Activated T-cell treated with anti-CD3 and anti-CD28 coated beads, Interleukin-2, amount 50 U/mL, for 1 hour (primary cell): ENCODE results near the gene AUNIP.

Experiments
- DNase-seq: peaks from one replicate; pipeline ENCODE4 v3.0.0-alpha.2; 2020

Gene AUNIP, protein sequence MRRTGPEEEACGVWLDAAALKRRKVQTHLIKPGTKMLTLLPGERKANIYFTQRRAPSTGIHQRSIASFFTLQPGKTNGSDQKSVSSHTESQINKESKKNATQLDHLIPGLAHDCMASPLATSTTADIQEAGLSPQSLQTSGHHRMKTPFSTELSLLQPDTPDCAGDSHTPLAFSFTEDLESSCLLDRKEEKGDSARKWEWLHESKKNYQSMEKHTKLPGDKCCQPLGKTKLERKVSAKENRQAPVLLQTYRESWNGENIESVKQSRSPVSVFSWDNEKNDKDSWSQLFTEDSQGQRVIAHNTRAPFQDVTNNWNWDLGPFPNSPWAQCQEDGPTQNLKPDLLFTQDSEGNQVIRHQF

GRCh38 chr1:25858906-25859789, at the start of gene AUNIP:
Gene AUNIP (minus strand): TSS chr1:25859457. CDS start chr1:25859357, 100 bp downstream.
- DNase-seq = peak; percentile 89

DNA sequence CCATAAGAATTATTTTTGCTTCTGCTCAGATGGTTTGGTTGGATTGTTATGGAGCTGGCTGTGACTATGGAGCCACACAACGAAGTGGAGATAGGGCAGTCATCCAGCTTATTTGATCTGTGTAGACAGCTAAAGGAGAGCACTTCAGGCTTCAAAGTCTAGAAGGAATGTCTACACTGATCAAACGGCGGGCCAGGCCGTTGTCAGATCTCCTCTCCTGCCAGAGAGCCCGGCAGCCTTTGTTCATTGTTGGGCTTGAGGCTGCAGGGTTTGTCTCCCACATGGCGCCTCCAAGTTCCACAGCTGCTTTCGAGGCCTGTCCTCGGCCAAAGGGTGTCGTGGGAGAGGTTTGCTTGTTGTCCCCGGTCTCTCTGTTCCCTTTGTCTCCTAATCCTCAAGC, 49.8 kb upstream of the AUNIP start:
- DNase-seq = no peak

GRCh38 chr1:25908161-25908560, 48.9 kb upstream of the AUNIP start:
- no peak for DNase-seq

- no peak for DNase-seq
Observed at GRCh38 chr1:25907601-25908000, 48.3 kb upstream of the AUNIP start.

DNA sequence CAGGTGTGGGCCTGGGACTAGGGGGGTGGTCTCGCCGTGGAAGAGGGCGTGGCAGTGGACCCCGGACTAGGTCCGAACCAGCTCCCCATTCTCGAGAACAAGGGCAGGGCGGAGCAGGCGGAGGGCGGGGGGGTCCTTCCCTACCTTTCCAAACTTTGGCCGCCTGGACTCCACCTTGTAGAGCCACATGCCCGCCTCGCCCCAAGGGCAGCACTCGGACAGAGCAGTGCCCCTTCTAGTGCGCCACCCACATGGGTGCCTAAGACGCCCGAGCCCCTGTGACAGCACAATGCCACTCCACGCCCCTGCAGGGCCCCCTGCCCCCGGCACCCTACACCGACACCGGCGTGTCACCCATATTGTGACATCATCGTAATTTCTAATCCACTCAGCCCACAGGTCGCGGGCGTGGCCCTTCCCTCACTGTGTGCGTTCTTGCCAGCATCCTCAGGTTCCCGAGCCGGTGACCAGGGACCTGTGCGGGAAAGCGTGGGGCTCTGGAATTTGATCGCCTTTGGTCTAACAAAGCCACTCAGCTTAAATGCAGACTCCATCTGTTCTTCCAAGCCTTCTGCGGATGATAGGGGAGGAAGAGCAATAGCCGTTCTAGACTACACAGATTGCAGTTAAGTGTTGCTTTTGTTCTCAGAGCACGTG, 47.5 kb upstream of the AUNIP start:
- DNase-seq = peak; percentile 52

DNA sequence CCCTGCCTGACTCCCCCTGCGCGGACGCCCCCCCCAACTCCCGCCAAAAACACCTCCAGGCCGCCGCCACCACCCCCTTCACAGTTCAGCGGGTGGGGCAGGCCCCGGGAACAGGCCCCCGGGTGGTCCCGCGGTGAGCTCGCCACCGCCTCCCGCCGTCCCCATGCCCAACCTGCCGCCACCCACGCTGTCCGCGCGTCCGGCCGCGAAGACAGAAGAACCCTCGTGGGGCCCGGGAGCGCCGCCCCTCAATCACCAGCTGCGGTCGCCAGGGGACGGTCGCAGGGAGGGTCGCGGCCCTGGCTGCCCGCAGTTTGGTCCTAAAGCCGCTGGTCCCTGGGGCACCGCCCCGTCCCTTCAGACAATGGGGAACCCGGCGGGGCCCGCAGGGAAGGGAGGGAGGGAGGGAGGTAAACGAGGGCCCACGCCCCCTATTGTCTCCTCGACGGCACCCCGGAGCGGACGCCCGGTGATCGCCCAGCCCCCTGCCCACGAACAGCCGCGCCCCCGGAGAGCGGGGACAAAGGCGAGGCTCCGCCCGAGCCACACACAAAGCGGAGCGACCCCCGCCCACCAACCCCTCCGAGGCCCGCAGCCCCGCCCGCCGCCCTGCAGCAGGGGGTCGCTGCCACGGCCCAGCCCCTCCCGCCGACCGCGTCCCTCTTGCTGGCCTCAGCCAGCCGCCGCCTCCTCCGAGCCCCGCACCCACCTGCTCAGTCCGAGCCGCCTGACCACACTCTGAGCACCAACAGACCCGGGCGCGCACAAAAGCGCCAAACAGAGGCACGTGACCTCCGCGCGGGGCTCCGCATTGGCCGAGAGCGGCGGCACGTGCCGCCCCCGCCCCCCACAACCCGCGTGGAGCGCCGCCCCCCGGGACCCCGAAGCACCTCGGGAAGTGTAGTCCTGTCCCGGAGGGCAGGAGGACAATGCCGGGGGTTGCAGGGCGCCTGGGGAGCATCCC, 46.7 kb upstream of the AUNIP start, which contains the start of gene STMN1:
TSS of gene STMN1 (minus strand) at position 740 of the 964 bp plus-strand sequence. CDS start 1,743 bp downstream, outside the sequence.
- peak; percentile 91 for DNase-seq

GRCh38 chr1:25904943-25905679, 45.9 kb upstream of the AUNIP start:
- DNase-seq = peak; percentile 90

DNA sequence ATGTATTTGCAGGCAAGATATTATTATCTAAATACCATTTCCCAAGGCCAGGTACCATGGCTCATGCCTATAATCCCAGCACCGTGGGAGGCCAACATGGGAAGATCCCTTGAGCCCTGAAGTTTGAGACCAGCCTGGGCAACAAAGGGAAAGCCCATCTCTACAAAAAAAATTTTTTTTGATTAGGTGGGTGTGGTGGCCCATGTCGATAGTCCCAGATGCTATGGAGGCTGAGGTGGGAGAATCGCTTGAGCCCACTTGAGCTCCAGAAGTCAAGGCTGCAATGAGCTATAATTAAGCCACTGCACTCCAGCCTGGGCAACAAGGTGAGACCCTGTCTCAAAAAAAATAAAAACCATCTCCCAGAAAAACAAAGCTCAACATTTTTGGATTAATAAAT, 44.7 kb upstream of the AUNIP start:
- no peak for DNase-seq

DNA sequence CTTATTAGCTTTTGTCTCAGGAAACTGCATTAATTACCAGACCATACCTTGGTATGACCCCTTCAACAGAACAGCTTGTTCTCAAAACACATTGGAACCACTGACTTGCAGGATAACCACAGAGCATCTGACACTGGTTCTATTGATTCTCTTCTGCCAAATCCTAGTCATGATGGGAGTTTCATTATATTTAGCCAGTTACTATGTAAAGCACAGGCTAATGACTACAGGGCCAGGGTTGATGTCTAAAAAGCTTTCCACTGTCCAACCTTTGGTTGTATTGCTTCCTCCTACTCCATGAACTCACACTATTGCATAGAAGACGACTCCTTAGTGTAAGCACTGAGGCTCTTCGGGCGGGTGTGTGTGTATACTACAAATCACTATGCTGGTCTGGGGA, 43.2 kb upstream of the AUNIP start:
- no peak for DNase-seq

- DNase-seq = no peak
Observed at GRCh38 chr1:25900219-25900618, 41.0 kb upstream of the AUNIP start.

- DNase-seq = no peak
Observed at GRCh38 chr1:25899792-25900191, 40.5 kb upstream of the AUNIP start.

- DNase-seq = no peak
Observed at GRCh38 chr1:25898223-25899015, 39.2 kb upstream of the AUNIP start.

DNA sequence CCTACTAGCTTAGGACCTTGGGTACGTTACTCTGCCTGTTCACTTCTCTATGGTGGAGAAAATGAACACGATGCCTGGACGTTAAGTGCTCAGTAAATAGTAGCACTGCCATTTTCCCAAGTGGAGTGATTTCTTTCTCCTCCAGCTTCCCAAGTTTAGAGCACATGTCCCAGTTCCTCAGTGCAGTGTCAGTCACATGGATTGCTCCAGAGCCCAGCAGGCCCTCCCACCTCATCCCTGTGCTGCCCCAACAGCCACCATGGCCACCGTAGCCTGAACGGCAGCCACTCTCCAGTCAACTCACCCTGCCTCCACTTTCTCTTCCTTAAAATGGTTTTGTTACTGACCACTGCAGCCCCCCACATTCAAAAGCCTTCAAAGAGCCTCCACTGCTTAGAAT, 38.5 kb upstream of the AUNIP start:
- no peak for DNase-seq

DNA sequence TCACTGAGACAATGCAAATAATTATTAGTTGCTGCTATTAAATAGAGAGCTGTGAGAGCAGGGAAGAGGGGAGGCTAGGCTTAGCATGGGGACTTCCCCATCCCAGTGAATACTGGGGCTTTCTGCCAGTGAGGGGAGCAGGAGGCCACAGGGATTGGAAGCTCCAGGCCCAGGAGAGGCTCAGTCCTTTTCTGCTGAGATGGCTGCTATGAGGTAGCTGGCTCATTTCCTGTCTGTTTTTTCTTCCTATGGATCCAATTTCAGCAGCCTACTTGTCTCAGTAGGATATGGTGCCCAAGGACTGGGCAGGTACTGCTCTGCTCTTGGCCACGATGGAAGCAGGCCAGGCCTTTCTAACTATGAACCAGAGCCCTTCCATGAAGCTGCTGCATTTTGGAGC, 37.0 kb upstream of the AUNIP start:
- no peak for DNase-seq

DNA sequence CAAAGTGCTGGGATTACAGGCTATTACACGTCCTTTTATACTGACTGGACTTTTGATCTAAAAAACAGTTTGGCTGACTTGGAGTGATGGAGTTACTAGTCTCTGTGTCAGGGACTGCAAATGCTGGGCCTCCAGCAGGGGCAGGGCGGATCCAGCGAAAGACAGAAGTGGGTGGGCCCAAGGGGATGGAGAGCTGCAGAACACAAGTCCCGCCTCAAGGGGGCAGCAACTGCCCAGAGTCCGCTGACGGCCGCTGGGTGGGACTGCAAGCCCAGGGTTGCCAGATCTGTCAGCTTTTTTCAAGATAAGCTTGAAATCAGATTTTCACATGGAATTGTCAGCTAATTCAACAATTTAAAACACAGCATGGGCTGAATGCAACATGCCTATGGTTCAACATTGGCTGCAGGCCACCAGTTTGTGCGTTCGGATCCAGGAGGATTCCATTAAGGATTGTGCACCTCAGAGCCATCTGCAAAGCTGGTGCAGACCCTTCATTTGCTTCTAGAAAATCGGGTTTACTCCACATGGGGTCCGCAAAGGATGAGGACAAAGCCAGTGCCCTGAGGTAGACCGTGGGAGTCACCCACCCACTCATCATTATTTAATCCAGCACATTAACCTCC, 36.2 kb upstream of the AUNIP start:
- DNase-seq = peak; percentile 92

- DNase-seq = no peak
Observed at GRCh38 chr1:25893116-25893515, 33.9 kb upstream of the AUNIP start.

DNA sequence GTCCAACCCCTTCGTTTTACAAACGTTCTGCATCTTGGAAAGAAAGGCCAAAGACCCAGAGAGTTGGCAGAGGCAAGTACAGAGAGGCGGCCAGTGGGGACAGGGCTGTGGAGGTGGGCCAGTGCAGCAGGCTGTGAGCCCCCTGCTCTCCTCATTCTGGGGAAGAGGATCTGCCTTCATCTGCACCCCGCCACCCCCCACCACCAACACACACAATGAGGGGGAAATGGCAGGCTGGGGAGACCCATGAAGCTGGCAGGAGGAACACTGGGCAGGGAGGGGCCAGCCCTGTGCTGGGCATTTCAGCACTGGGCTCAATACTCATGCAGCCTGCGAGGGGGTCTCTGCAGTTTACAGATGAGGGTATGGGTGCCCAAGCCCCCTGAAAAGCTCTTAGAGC, 32.3 kb upstream of the AUNIP start:
- no peak for DNase-seq

GRCh38 chr1:25890239-25891034, 31.2 kb upstream of the AUNIP start:
- no peak for DNase-seq

DNA sequence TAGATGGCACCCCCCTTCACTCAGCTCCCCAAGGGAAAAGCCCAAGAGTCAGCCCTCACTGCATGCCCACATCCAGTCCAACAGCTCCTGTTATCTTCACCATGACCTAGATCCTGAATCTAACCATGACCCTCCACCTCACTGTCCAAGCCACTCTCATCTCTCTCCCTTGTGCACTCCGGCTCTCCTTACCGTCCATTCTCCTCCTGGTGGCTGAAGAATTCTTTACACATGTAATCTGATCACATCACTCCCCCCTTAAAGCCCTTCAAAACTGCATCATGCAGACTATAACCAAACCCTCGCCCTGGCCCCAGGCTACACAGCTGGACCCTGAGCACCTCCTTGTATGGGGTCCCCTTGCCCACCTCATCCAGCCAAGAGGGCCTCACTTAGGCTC, 30.2 kb upstream of the AUNIP start:
- DNase-seq = no peak
